ENCODE measurements around the gene ANK3. TPM values are rescaled to one million over a fixed set of nuclear protein-coding genes. Genes with fewer than 3 reads are reported as not detected.

The ANK3 gene
- total and polyA plus RNA-seq, 2 experiments from 2014 or later, result 46.5 to 85.2 TPM

- TF ChIP-seq ZNF462 (CRISPR knock-in tag; IDR thresholded peaks at IDR 0.05), result no peak
- TF ChIP-seq, protein P1, sequence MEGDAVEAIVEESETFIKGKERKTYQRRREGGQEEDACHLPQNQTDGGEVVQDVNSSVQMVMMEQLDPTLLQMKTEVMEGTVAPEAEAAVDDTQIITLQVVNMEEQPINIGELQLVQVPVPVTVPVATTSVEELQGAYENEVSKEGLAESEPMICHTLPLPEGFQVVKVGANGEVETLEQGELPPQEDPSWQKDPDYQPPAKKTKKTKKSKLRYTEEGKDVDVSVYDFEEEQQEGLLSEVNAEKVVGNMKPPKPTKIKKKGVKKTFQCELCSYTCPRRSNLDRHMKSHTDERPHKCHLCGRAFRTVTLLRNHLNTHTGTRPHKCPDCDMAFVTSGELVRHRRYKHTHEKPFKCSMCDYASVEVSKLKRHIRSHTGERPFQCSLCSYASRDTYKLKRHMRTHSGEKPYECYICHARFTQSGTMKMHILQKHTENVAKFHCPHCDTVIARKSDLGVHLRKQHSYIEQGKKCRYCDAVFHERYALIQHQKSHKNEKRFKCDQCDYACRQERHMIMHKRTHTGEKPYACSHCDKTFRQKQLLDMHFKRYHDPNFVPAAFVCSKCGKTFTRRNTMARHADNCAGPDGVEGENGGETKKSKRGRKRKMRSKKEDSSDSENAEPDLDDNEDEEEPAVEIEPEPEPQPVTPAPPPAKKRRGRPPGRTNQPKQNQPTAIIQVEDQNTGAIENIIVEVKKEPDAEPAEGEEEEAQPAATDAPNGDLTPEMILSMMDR (conservative IDR thresholded peaks at IDR 0.05; ENCODE audit: low read depth in 2 of 2), result no peak
- TF ChIP-seq ETS1 (IDR thresholded peaks at IDR 0.05), result no peak
- TF ChIP-seq EZH2phosphoT487 (IDR thresholded peaks at IDR 0.05; ENCODE audit: unreplicated experiment), result no peak
These were observed 12.7 kb downstream of the ANK3 start (continued) for GRCh38 chr10:60377042-60377352.

DNA sequence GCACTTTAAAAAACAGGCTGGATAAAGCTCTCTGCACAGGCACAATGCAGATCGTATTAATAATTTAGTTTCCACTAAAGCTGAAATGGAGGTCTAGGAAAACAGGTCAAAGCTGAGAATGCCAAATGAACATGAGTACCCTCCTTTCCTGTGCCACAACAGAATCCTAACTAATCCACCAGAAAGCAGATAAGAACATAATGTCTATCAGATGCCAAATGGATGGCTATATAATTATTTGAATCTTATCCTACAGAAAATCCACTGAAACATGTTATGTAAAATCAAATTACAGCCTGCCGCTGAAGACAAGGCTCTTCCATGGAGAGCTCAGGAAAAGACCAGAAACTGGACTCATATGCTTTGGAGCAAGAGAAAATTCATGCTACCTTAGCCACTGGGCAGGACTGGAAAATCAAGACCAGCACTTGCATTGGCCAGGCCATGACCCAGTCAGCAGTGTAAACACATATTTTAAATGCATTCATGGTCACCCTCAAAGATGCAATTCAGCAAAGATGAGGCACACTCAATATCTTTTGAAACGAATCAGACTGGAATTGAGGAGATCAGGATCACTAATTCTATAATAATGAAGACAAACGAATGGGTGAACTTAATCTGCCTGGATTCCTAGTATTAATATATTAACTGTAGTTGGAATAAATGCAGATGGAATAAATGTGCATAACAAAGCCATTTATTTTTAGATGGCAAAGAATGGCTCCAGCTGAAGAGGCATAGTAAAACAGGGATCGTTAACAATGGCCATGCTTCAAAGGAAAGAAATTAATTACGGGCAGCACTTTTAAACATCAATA is 13.2 kb downstream of the ANK3 start:
- Mint-ChIP-seq H3K27me3 (ENCODE audit: insufficient read depth, low read depth, poor library complexity) (no peaks in the 10 kb centered on the region), H3K27ac (peak overlapping the region; percentile 38; the same call in 1 of the 2 replicates)
- H3K9me2 ChIP-seq (ENCODE audit: insufficient read depth), result no peaks in the 10 kb centered on the region
- TF ChIP-seq CREB1 (CRISPR knock-in tag; IDR thresholded peaks at IDR 0.05; ENCODE audit: low read depth) (no peak), EZH2 (IDR thresholded peaks at IDR 0.05; ENCODE audit: low read depth, unreplicated experiment) (no peak), NANOG (IDR thresholded peaks at IDR 0.05; ENCODE audit: borderline replicate concordance) (no peak), JUNB (IDR thresholded peaks at IDR 0.05; ENCODE audit: unreplicated experiment) (no peak)
- TF ChIP-seq, protein P1 (conservative IDR thresholded peaks at IDR 0.05; ENCODE audit: low read depth in 2 of 2), result no peak

More for the DNA sequence above, 13.2 kb downstream of the ANK3 start:
- H3K36me3 Mint-ChIP-seq (ENCODE audit: low read depth), result no peaks in the 10 kb centered on the region
- no peaks in the 10 kb centered on the region for H4K20me1 ChIP-seq (replicated peaks; ENCODE audit: insufficient read depth)
- H3K4me3 ChIP-seq, result no peak overlapping the region
- H3F3A ChIP-seq (replicated peaks; ENCODE audit: low read depth), result no peaks in the 10 kb centered on the region
- no peak overlapping the region for H3K27ac ChIP-seq (ENCODE audit: low read depth)
- no peak overlapping the region for H3K4me3 Mint-ChIP-seq
- H3K9me3 Mint-ChIP-seq, result no peaks in the 10 kb centered on the region
- DNase-seq (ENCODE audit: low spot score) (no peak), ATAC-seq (no peak)
- peaks cover 17% of the 10 kb centered on the region for H3K4me1 ChIP-seq (ENCODE audit: insufficient read depth)
- no peaks in the 10 kb centered on the region for H3K36me3 ChIP-seq (ENCODE audit: insufficient read depth)
- H3K4me1 Mint-ChIP-seq, result peaks cover 25% of the 10 kb centered on the region
- no peaks in the 10 kb centered on the region for H3K79me2 ChIP-seq (replicated peaks; ENCODE audit: insufficient read depth)
- no peaks in the 10 kb centered on the region for H3K27me3 ChIP-seq (ENCODE audit: insufficient read depth)
- no peak overlapping the region for H3K4me2 ChIP-seq
- no peak overlapping the region for H2AFZ ChIP-seq

Data from GM23338 (cell line).